Fibroblast of skin of abdomen (primary cell): ENCODE results near the gene RAB9A. TPM values are rescaled to one million over a fixed set of nuclear protein-coding genes. Genes with fewer than 3 reads are reported as not detected.
"Not testable (repeated sequence)": the region's sequence is repeated elsewhere in the genome, so short reads cannot be mapped to it uniquely, and the experiment has no call there.

Experiments used
- DNase-seq: peaks from one replicate; pipeline ENCODE4 v3.0.0-alpha.2; 2013
- polyA plus RNA-seq, 2 experiments: library from polyadenylated mRNA; unstranded; fragments of 120-200 nt; gene quantifications; one replicate each; pipeline ENCODE4 v1.2.1, GENCODE V29; 2013; ENCODE audit not compliant: insufficient read length in 2 of 2

The RAB9A gene
- polyA plus RNA-seq (2013, experiment 1 of 2; ENCODE audit: insufficient read length) = 22.3 TPM
- polyA plus RNA-seq (2013, experiment 2 of 2; ENCODE audit: insufficient read length) = 24.0 TPM

- peak; percentile 70 for DNase-seq
These were observed at the start of gene RAB9A for GRCh38 chrX:13688958-13689740. TSS of gene RAB9A (plus strand) at chrX:13689128. CDS start at chrX:13708747, 19,619 bp downstream.

GRCh38 chrX:13641684-13642083 lies 47.2 kb upstream of the RAB9A start:
- DNase-seq = not testable (repeated sequence)

- DNase-seq = no peak
These were observed 43.3 kb upstream of the RAB9A start for GRCh38 chrX:13645464-13646153.

- peak; percentile 69 for DNase-seq
These were observed 42.8 kb upstream of the RAB9A start for GRCh38 chrX:13646154-13646549.

GRCh38 chrX:13647709-13648212 lies 41.2 kb upstream of the RAB9A start:
- DNase-seq = peak; percentile 60

- DNase-seq = not testable (repeated sequence)
These were observed 40.6 kb upstream of the RAB9A start for GRCh38 chrX:13648336-13648735.

- peak; percentile 76 for DNase-seq
These were observed 39.1 kb upstream of the RAB9A start for GRCh38 chrX:13649838-13650237.

- DNase-seq = no peak
These were observed 38.6 kb upstream of the RAB9A start for GRCh38 chrX:13650318-13650717.

- DNase-seq = no peak
These were observed 37.8 kb upstream of the RAB9A start for GRCh38 chrX:13651150-13651549.

- DNase-seq = peak; percentile 91
These were observed 36.6 kb upstream of the RAB9A start for GRCh38 chrX:13652287-13652793.

GRCh38 chrX:13652850-13653693 lies 35.9 kb upstream of the RAB9A start, which contains the start of gene TCEANC:
TSS of gene TCEANC (plus strand) at chrX:13653141. CDS start at chrX:13662509, 9,368 bp downstream.
- peak; percentile 98 for DNase-seq

- no peak for DNase-seq
These were observed 34.8 kb upstream of the RAB9A start for GRCh38 chrX:13654116-13654515.

- DNase-seq = no peak
These were observed 33.3 kb upstream of the RAB9A start for GRCh38 chrX:13655674-13656073.

GRCh38 chrX:13658602-13659001 lies 30.3 kb upstream of the RAB9A start:
- peak; percentile 31 for DNase-seq

- DNase-seq = peak; percentile 49
These were observed 29.9 kb upstream of the RAB9A start for GRCh38 chrX:13659063-13659462.

GRCh38 chrX:13661735-13662288 lies 27.1 kb upstream of the RAB9A start:
- no peak for DNase-seq

- peak; percentile 72 for DNase-seq
These were observed 26.6 kb upstream of the RAB9A start for GRCh38 chrX:13662355-13662791.

GRCh38 chrX:13664020-13664419 lies 24.9 kb upstream of the RAB9A start:
- no peak for DNase-seq

GRCh38 chrX:13666836-13667235 lies 22.1 kb upstream of the RAB9A start:
- DNase-seq = no peak

- no peak for DNase-seq
These were observed 21.0 kb upstream of the RAB9A start for GRCh38 chrX:13667919-13668318.

- DNase-seq = peak; percentile 92
These were observed 19.6 kb upstream of the RAB9A start for GRCh38 chrX:13669246-13669737.

GRCh38 chrX:13669755-13670154 lies 19.2 kb upstream of the RAB9A start:
- DNase-seq = not testable (repeated sequence)
